CD4-positive, alpha-beta T cell treated with Interleukin-21 for 1 hour (primary cell): ENCODE measurements around the gene UGT2B15.
"Not testable (repeated sequence)": the region's sequence is repeated elsewhere in the genome, so short reads cannot be mapped to it uniquely, and the experiment has no call there.

ENCODE experiments used
- DNase-seq: peaks from one replicate; pipeline ENCODE4 v3.0.0-alpha.2; 2020

Gene UGT2B15

GRCh38 chr4:68670479-68670939 lies at the start of gene UGT2B15:
Gene UGT2B15 (minus strand): TSS chr4:68670652. CDS start chr4:68670618, 34 bp downstream.
- not testable (repeated sequence) for DNase-seq

DNA sequence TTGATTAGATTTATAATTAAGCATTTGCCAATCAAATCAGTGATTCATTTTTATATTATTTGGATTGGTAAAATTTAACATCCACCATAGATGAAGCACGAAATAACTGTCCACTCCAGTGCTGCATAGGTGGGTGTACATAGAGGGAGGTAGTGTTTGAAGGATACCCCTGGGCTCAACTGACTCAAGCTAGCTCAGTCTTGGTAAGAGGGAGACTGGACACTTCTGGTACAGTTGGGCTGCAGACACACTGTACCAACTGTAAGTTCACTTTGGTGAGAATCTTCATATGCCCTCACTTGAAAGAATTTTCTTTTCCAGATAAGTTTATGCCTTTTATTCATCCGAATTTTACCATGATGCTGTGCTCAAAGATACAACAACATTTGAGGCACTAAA lies 48.6 kb upstream of the UGT2B15 start:
- DNase-seq: no peak

DNA sequence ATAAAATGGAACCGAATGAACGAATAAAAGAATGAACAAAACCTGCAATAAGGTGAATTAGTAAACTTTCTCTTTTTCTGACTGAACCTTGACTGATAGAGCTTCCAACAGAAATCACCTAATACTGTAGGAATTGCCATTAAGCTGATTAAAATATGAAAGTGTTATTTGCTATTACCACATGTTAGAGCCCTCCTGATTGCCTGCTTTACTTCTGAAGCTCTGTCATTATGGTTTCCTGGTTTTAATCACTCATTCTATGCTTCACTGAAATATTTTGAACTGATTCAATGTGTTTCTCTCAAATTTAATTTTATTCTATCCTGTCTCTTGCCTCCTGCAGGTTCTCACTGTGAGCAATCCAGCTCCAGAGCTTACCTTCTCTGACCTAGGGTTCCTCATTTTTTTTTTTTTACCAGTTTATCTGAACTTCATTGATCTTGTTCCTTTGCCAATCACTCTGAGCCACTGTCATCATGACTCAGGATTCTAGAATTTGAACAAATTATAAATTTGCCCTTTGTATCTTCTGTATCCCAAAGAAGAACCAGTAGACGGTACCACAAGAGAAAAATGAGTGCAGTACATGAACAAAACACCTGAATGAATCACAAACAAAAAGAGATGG lies 48.1 kb upstream of the UGT2B15 start:
- DNase-seq: no peak

GRCh38 chr4:68717999-68718398 lies 47.5 kb upstream of the UGT2B15 start:
- no peak for DNase-seq

- no peak for DNase-seq
Observed at GRCh38 chr4:68714400-68714799, 43.9 kb upstream of the UGT2B15 start.

DNA sequence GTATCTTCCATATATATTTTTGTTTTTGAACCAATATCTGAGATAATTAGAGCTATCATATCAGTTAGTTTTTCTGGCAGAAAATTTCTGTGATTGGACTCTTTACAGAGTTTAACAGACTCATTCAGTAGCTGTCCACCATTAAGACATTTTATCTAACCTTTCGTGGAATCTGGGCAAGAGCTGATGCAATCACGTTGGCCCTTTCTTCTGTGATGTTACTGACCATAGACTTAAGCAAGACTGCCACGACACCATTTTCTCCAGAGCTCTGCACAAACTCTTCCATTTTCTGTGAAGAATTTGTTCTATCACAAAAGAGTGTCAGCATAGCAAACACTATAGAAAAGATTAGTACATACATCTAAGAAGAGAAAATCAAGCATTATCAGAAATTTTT lies 41.8 kb upstream of the UGT2B15 start:
- DNase-seq: no peak

DNA sequence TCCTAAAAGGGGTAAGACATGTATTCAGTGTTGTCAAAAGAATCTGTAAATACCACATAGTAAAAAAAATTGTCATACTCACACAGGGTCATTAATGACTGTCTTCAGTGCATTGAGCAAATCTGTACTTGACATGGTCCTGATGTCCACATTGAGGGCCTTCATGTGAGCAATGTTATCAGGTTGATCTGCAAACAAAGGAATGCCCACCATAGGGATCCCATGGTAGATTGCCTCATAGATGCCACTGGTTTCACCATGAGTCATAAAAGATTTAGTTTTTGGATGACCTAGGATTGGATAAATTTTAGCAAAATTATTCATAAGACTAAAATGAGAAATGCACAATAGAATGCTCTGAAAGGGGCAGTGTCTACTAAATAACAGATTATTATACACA lies 38.1 kb upstream of the UGT2B15 start:
- DNase-seq: no peak

DNA sequence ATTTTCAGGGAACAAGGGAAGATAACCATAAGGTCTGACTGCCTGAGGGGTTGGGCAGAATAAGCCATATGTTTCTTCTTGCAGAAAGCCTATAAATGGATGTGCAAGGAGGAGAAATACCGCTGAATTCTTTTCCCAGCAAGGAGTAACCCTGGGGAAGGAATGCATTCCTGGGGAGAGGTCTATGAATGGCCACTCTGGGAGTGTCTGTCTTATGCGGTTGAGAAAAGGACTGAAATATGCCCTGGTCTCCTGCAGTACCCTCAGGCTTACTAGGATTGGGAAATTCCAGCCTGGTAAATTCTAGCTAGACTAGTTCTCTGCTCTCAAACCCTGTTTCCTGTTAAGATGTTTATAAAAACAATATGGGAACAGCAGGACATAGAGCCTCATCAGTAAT lies 32.7 kb upstream of the UGT2B15 start:
- DNase-seq: not testable (repeated sequence)

GRCh38 chr4:68700152-68700551 lies 29.7 kb upstream of the UGT2B15 start:
- DNase-seq: no peak

- no peak for DNase-seq
Observed at GRCh38 chr4:68693325-68694075, 23.0 kb upstream of the UGT2B15 start.

DNA sequence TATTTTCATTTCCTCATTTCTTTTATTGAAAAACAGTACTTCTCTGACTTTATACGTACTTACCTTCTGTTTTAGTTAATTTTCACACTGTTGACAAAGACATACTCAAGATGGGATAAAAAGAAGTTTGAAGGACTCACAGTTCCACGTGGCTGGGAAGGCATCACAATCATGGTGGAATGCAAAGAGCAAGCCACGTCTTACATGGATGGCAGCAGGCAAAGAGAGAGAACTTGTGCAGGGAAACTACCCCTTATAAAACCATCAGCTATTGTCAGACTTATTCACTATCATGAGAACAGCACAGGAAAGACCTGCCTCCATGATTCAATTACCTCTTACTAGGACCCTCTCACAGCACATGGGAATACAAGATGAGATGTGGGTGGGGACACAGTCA lies 20.7 kb upstream of the UGT2B15 start:
- DNase-seq: no peak

DNA sequence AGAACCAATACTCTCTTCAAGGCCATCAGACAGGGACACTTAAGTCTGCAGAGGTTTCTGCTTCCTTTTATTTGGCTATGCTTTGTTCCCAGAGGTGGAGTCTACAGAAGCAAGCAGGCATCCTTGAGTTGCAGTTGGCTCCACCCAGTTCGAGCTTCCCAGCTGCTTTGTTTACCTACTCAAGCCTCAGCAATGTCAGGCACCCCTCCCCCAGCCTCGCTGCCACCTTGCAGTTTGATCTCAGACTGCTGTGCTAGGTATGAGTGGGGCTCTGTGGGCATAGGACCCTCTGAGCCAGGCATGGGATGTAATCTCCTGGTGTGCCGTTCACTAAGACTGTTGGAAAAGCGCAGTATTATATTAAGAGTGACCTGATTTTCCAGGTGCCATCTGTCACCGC lies 12.6 kb upstream of the UGT2B15 start:
- no peak for DNase-seq

GRCh38 chr4:68681298-68681697 lies 10.8 kb upstream of the UGT2B15 start:
- not testable (repeated sequence) for DNase-seq

GRCh38 chr4:68673143-68673542 lies 2.7 kb upstream of the UGT2B15 start:
- no peak for DNase-seq

DNA sequence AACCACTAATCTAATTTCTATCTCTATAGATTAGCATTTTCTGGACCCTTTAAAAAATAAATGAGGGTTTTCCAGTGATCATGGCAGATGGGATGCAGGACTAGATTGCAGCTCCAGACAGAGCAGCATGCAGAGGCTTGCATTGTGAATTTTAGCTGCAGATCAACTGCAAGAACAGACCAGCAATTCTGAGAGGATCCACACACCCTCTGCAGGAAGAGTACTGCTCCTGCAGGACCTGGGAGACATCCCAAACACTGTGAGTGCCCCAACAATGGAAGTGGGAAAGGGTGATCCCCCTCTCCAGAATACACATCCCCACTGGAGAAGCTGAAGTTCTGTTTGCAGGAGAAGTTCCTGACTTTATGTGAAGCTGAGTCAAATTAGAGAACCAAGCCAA lies 765 bp upstream of the UGT2B15 start:
- not testable (repeated sequence) for DNase-seq

GRCh38 chr4:68668537-68669163 lies 1.8 kb downstream of the UGT2B15 start:
- DNase-seq: not testable (repeated sequence)

- not testable (repeated sequence) for DNase-seq
Observed at GRCh38 chr4:68667551-68667950, 2.9 kb downstream of the UGT2B15 start.

- DNase-seq: not testable (repeated sequence)
Observed at GRCh38 chr4:68664721-68665120, 5.7 kb downstream of the UGT2B15 start.

DNA sequence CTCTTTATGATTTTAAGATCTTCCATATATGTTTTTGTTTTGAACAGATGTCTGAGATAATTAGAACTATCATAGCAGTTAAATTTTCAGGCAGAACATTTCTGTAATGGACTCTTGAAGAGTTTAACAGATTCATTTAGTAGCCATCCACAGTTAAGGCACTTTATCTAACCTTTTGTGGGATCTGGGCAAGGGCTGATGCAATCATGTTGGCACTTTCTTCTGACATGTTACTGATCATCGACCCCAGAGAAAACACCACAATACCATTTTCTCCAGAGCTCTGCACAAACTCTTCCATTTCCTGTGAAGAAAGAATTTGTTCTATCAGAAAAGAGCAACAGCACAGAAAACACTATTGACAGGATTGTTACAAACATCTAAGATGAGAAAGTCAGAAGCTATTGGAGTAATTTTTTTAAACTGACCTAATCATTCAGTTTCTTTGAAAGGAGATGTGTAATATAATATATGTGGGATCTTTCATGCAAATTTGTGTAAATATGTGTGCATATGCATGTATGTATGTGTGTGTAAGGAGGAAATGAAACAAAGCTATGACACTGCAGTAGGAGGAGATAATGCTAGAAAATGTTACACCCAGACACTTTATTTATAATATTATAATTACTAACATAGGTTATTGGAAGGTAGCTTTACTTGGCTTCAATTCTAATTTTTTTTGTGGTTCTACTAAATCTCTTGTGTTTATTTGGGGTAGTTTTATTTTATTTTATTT lies 7.4 kb downstream of the UGT2B15 start:
- not testable (repeated sequence) for DNase-seq

GRCh38 chr4:68658672-68659071 lies 11.8 kb downstream of the UGT2B15 start:
- no peak for DNase-seq

GRCh38 chr4:68657022-68657594 lies 13.3 kb downstream of the UGT2B15 start:
- DNase-seq: not testable (repeated sequence)

DNA sequence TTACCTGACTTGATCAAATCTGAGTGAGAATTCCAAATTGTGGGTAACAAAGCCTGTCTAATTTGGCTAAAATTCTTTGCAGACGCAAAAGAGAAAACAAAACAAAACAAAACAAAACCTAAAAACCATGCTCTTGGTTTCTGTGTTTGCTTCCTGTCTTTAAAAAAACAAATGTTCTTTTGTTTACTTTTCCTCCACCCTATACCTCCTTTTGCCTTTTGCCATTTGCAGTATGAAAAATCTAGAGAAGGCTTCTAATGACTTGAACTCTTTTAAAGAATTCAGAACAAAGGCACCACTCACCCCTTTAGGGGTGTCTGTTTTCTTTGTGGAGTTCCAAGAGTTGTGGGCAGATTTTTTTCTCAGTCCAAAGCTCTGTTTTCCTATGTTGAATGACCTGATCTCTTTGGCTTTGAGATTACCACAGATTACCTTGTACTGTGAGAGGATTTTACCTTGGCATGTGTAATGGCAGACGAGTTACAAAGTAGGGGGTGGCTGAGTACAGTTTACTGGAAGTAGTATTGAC lies 13.9 kb downstream of the UGT2B15 start:
- not testable (repeated sequence) for DNase-seq
